Mesenteric fat pad (tissue), 1 donor: ENCODE results near the gene RBM18. TPM values are rescaled to one million over a fixed set of nuclear protein-coding genes. Genes with fewer than 3 reads are reported as not detected.

ENCODE experiments used
- DNase-seq: peaks from one replicate; pipeline ENCODE4 v3.0.0-alpha.2; 2020; ENCODE audit warnings: low spot score
- total RNA-seq: library from RNA; stranded (reverse); fragmentation: NEBNext Ultra II Directional; extraction: Animal tissue kit (Norgen Biotek cat#: 25700); gene quantifications from one replicate; pipeline ENCODE4 v1.2.1, GENCODE V29; 2021
- donor health status: DM: yes; HTN: yes; CAD: no.

Gene RBM18
- total RNA-seq, 1 donor from 2014 or later: 18.8 TPM

GRCh38 chr9:122206118-122207046, 58.3 kb downstream of the RBM18 start:
- no peak for DNase-seq

- no peak for DNase-seq
Observed at GRCh38 chr9:122205176-122205575, 59.5 kb downstream of the RBM18 start.

GRCh38 chr9:122204491-122204890, 60.1 kb downstream of the RBM18 start:
- no peak for DNase-seq

- DNase-seq: no peak
Observed at GRCh38 chr9:122204055-122204454, 60.6 kb downstream of the RBM18 start.

- no peak for DNase-seq
Observed at GRCh38 chr9:122202111-122202510, 62.5 kb downstream of the RBM18 start.

- DNase-seq: no peak
Observed at GRCh38 chr9:122201641-122202040, 63.0 kb downstream of the RBM18 start.

- no peak for DNase-seq
Observed at GRCh38 chr9:122200960-122201595, 63.6 kb downstream of the RBM18 start.

- no peak for DNase-seq
Observed at GRCh38 chr9:122197882-122198281, 66.8 kb downstream of the RBM18 start.

- DNase-seq: no peak
Observed at GRCh38 chr9:122197426-122197825, 67.2 kb downstream of the RBM18 start.

GRCh38 chr9:122195875-122196274, 68.8 kb downstream of the RBM18 start:
- DNase-seq: no peak

GRCh38 chr9:122193651-122194050, 71.0 kb downstream of the RBM18 start:
- no peak for DNase-seq

GRCh38 chr9:122192914-122193525, 71.6 kb downstream of the RBM18 start:
- no peak for DNase-seq

GRCh38 chr9:122192261-122192875, 72.3 kb downstream of the RBM18 start:
- no peak for DNase-seq

- DNase-seq: no peak
Observed at GRCh38 chr9:122191584-122191983, 73.1 kb downstream of the RBM18 start.

GRCh38 chr9:122190597-122191381, 73.9 kb downstream of the RBM18 start:
- DNase-seq: no peak

- no peak for DNase-seq
Observed at GRCh38 chr9:122188369-122188768, 76.3 kb downstream of the RBM18 start.

Other genes starting within 250 kb of the RBM18 start
- 9.5 TPM for gene TTLL11, start 171.5 kb downstream of the RBM18 start, total RNA-seq
- 47.5 TPM for gene NDUFA8, start 105.1 kb downstream of the RBM18 start, total RNA-seq
- not detected for gene MORN5, start 104.9 kb downstream of the RBM18 start, total RNA-seq
- 20.9 TPM for gene LHX6, start 35.9 kb downstream of the RBM18 start, total RNA-seq
- 41.8 TPM for gene MRRF, start within 50 bp of the RBM18 start, total RNA-seq
- 16.5 TPM for gene PTGS1, start 106.2 kb upstream of the RBM18 start, total RNA-seq
- gene OR1J1, start 213.1 kb upstream of the RBM18 start, total RNA-seq: not detected
- gene OR1J2, start 246.0 kb upstream of the RBM18 start, total RNA-seq: not detected